ENCODE results near the gene KCNE3. TPM values are rescaled to one million over a fixed set of nuclear protein-coding genes. Genes with fewer than 3 reads are reported as not detected.

KCNE3 gene
- total RNA-seq, 1 donor from 2014 or later: 4.7 TPM

GRCh38 chr11:74490941-74491340 lies 23.6 kb upstream of the KCNE3 start:
- Histone ChIP-seq H3K9ac (ENCODE audit: low read depth in 1 of 3, low read length in 3 of 3) (no peak overlapping the region), H3K4me3 (ENCODE audit: low read length in 3 of 3) (no peak overlapping the region), H3K9me3 (ENCODE audit: control insufficient read depth in 3 of 3, low read length in 3 of 3) (no peaks in the 10 kb centered on the region), H3K27ac (ENCODE audit: low read depth, low read length) (no peak overlapping the region), H3K36me3 (ENCODE audit: control insufficient read depth in 3 of 3, insufficient read depth in 3 of 3, low read length in 3 of 3) (peaks cover 0 to 5% (median 0%) of the 10 kb centered on the region in 3 donors), H3K27me3 (ENCODE audit: control insufficient read depth in 3 of 3, insufficient read depth in 3 of 3, low read length in 3 of 3) (no peaks in the 10 kb centered on the region), H3K4me1 (ENCODE audit: control insufficient read depth in 3 of 3, insufficient read depth in 3 of 3, low read length in 3 of 3) (peaks cover 9 to 14% (median 13%) of the 10 kb centered on the region in 3 donors)

GRCh38 chr11:74487875-74488274 lies 20.5 kb upstream of the KCNE3 start:
- H3K9me3 ChIP-seq (ENCODE audit: control insufficient read depth in 3 of 3, low read length in 3 of 3): no peaks in the 10 kb centered on the region
- no peak overlapping the region for H3K4me3 ChIP-seq (ENCODE audit: low read length in 3 of 3)
- H3K36me3 ChIP-seq (ENCODE audit: control insufficient read depth in 3 of 3, insufficient read depth in 3 of 3, low read length in 3 of 3): peaks cover 0 to 5% (median 0%) of the 10 kb centered on the region in 3 donors
- H3K9ac ChIP-seq (ENCODE audit: low read depth in 1 of 3, low read length in 3 of 3): no peak overlapping the region
- H3K4me1 ChIP-seq (ENCODE audit: control insufficient read depth in 3 of 3, insufficient read depth in 3 of 3, low read length in 3 of 3): peaks cover 5 to 8% (median 7%) of the 10 kb centered on the region in 3 donors
- no peak overlapping the region for H3K27ac ChIP-seq (ENCODE audit: low read depth, low read length)
- no peaks in the 10 kb centered on the region for H3K27me3 ChIP-seq (ENCODE audit: control insufficient read depth in 3 of 3, insufficient read depth in 3 of 3, low read length in 3 of 3)

GRCh38 chr11:74485868-74486267 lies 18.5 kb upstream of the KCNE3 start:
- Histone ChIP-seq H3K9ac (ENCODE audit: low read depth in 1 of 3, low read length in 3 of 3) (no peak overlapping the region), H3K27ac (ENCODE audit: low read depth, low read length) (no peak overlapping the region), H3K9me3 (ENCODE audit: control insufficient read depth in 3 of 3, low read length in 3 of 3) (no peaks in the 10 kb centered on the region), H3K27me3 (ENCODE audit: control insufficient read depth in 3 of 3, insufficient read depth in 3 of 3, low read length in 3 of 3) (no peaks in the 10 kb centered on the region), H3K36me3 (ENCODE audit: control insufficient read depth in 3 of 3, insufficient read depth in 3 of 3, low read length in 3 of 3) (no peaks in the 10 kb centered on the region), H3K4me1 (ENCODE audit: control insufficient read depth in 3 of 3, insufficient read depth in 3 of 3, low read length in 3 of 3) (no peaks in the 10 kb centered on the region), H3K4me3 (ENCODE audit: low read length in 3 of 3) (no peak overlapping the region)

- H3K36me3 ChIP-seq (ENCODE audit: control insufficient read depth in 3 of 3, insufficient read depth in 3 of 3, low read length in 3 of 3): no peaks in the 10 kb centered on the region
- no peak overlapping the region for H3K9ac ChIP-seq (ENCODE audit: low read depth in 1 of 3, low read length in 3 of 3)
- H3K27ac ChIP-seq (ENCODE audit: low read depth, low read length): no peak overlapping the region
- no peaks in the 10 kb centered on the region for H3K4me1 ChIP-seq (ENCODE audit: control insufficient read depth in 3 of 3, insufficient read depth in 3 of 3, low read length in 3 of 3)
- no peaks in the 10 kb centered on the region for H3K27me3 ChIP-seq (ENCODE audit: control insufficient read depth in 3 of 3, insufficient read depth in 3 of 3, low read length in 3 of 3)
- H3K4me3 ChIP-seq (ENCODE audit: low read length in 3 of 3): no peak overlapping the region
- H3K9me3 ChIP-seq (ENCODE audit: control insufficient read depth in 3 of 3, low read length in 3 of 3): no peaks in the 10 kb centered on the region
These were observed 13.5 kb upstream of the KCNE3 start for GRCh38 chr11:74480688-74481417.

GRCh38 chr11:74479732-74480123 lies 12.4 kb upstream of the KCNE3 start:
- Histone ChIP-seq H3K9ac (ENCODE audit: low read depth in 1 of 3, low read length in 3 of 3) (no peak overlapping the region), H3K4me3 (ENCODE audit: low read length in 3 of 3) (no peak overlapping the region), H3K4me1 (ENCODE audit: control insufficient read depth in 3 of 3, insufficient read depth in 3 of 3, low read length in 3 of 3) (no peaks in the 10 kb centered on the region), H3K9me3 (ENCODE audit: control insufficient read depth in 3 of 3, low read length in 3 of 3) (no peaks in the 10 kb centered on the region), H3K27ac (ENCODE audit: low read depth, low read length) (no peak overlapping the region), H3K27me3 (ENCODE audit: control insufficient read depth in 3 of 3, insufficient read depth in 3 of 3, low read length in 3 of 3) (no peaks in the 10 kb centered on the region), H3K36me3 (ENCODE audit: control insufficient read depth in 3 of 3, insufficient read depth in 3 of 3, low read length in 3 of 3) (no peaks in the 10 kb centered on the region)

- no peaks in the 10 kb centered on the region for H3K27me3 ChIP-seq (ENCODE audit: control insufficient read depth in 3 of 3, insufficient read depth in 3 of 3, low read length in 3 of 3)
- H3K4me3 ChIP-seq (ENCODE audit: low read length in 3 of 3): no peak overlapping the region
- no peak overlapping the region for H3K9ac ChIP-seq (ENCODE audit: low read depth in 1 of 3, low read length in 3 of 3)
- H3K36me3 ChIP-seq (ENCODE audit: control insufficient read depth in 3 of 3, insufficient read depth in 3 of 3, low read length in 3 of 3): no peaks in the 10 kb centered on the region
- no peak overlapping the region for H3K27ac ChIP-seq (ENCODE audit: low read depth, low read length)
- H3K4me1 ChIP-seq (ENCODE audit: control insufficient read depth in 3 of 3, insufficient read depth in 3 of 3, low read length in 3 of 3): no peaks in the 10 kb centered on the region
- H3K9me3 ChIP-seq (ENCODE audit: control insufficient read depth in 3 of 3, low read length in 3 of 3): no peaks in the 10 kb centered on the region
These were observed 11.8 kb upstream of the KCNE3 start for GRCh38 chr11:74478877-74479731.

GRCh38 chr11:74476536-74476935 lies 9.2 kb upstream of the KCNE3 start:
- H3K9me3 ChIP-seq (ENCODE audit: control insufficient read depth in 3 of 3, low read length in 3 of 3): no peaks in the 10 kb centered on the region
- H3K27ac ChIP-seq (ENCODE audit: low read depth, low read length): no peak overlapping the region
- H3K36me3 ChIP-seq (ENCODE audit: control insufficient read depth in 3 of 3, insufficient read depth in 3 of 3, low read length in 3 of 3): no peaks in the 10 kb centered on the region
- H3K4me3 ChIP-seq (ENCODE audit: low read length in 3 of 3): no peak overlapping the region
- no peak overlapping the region for H3K9ac ChIP-seq (ENCODE audit: low read depth in 1 of 3, low read length in 3 of 3)
- H3K27me3 ChIP-seq (ENCODE audit: control insufficient read depth in 3 of 3, insufficient read depth in 3 of 3, low read length in 3 of 3): no peaks in the 10 kb centered on the region
- no peaks in the 10 kb centered on the region for H3K4me1 ChIP-seq (ENCODE audit: control insufficient read depth in 3 of 3, insufficient read depth in 3 of 3, low read length in 3 of 3)

GRCh38 chr11:74474316-74474715 lies 7.0 kb upstream of the KCNE3 start:
- H3K27ac ChIP-seq (ENCODE audit: low read depth, low read length): no peak overlapping the region

GRCh38 chr11:74473382-74474173 lies 6.2 kb upstream of the KCNE3 start:
- Histone ChIP-seq H3K4me1 (ENCODE audit: control insufficient read depth in 3 of 3, insufficient read depth in 3 of 3, low read length in 3 of 3) (peaks cover 2 to 3% (median 3%) of the 10 kb centered on the region in 3 donors), H3K36me3 (ENCODE audit: control insufficient read depth in 3 of 3, insufficient read depth in 3 of 3, low read length in 3 of 3) (no peaks in the 10 kb centered on the region), H3K9me3 (ENCODE audit: control insufficient read depth in 3 of 3, low read length in 3 of 3) (no peaks in the 10 kb centered on the region), H3K27me3 (ENCODE audit: control insufficient read depth in 3 of 3, insufficient read depth in 3 of 3, low read length in 3 of 3) (no peaks in the 10 kb centered on the region), H3K4me3 (ENCODE audit: low read length in 3 of 3) (no peak overlapping the region), H3K9ac (ENCODE audit: low read depth in 1 of 3, low read length in 3 of 3) (no peak overlapping the region), H3K27ac (ENCODE audit: low read depth, low read length) (no peak overlapping the region)

More at GRCh38 chr11:74474316-74474715, 7.0 kb upstream of the KCNE3 start:
- Histone ChIP-seq H3K36me3 (ENCODE audit: control insufficient read depth in 3 of 3, insufficient read depth in 3 of 3, low read length in 3 of 3) (no peaks in the 10 kb centered on the region), H3K9me3 (ENCODE audit: control insufficient read depth in 3 of 3, low read length in 3 of 3) (no peaks in the 10 kb centered on the region), H3K9ac (ENCODE audit: low read depth in 1 of 3, low read length in 3 of 3) (no peak overlapping the region), H3K4me3 (ENCODE audit: low read length in 3 of 3) (no peak overlapping the region), H3K27me3 (ENCODE audit: control insufficient read depth in 3 of 3, insufficient read depth in 3 of 3, low read length in 3 of 3) (no peaks in the 10 kb centered on the region), H3K4me1 (ENCODE audit: control insufficient read depth in 3 of 3, insufficient read depth in 3 of 3, low read length in 3 of 3) (no peaks in the 10 kb centered on the region)
